Heart left ventricle (tissue), 16 donors: ENCODE measurements around the gene C17orf100. TPM values are rescaled to one million over a fixed set of nuclear protein-coding genes. Genes with fewer than 3 reads are reported as not detected.

Experiments used
- ATAC-seq, 4 donors: fragments of 200-7000 bp; cut with Tn5 transposase; one replicate each; pipeline ENCODE4 v1.9.1; 2020 to 2022; ENCODE audit warnings: moderate library complexity in 4 of 4, mild to moderate bottlenecking in 3 of 4, moderate number of reproducible peaks in 1 of 4
- DNase-seq, 5 donors: peaks; one replicate each; pipeline ENCODE4 v3.0.0-alpha.2; 2020
- H3K27ac ChIP-seq, 12 donors: fragments of 200-600 bp; sonication (generic) in 4 of 12; one replicate each; pipeline versions ENCODE4 v1.5.0 to v1.8.0; 2016 to 2022; ENCODE audit warnings: mild to moderate bottlenecking in 2 of 12
- H3K27me3 ChIP-seq, 9 donors: fragments of 200-600 bp; sonication (generic) in 2 of 9; one replicate each; pipeline versions ENCODE4 v1.5.1 to v1.8.0; 2016 to 2022; ENCODE audit warnings: mild to moderate bottlenecking in 3 of 9
- H3K36me3 ChIP-seq, 9 donors: fragments of 200-600 bp; sonication (generic) in 2 of 9; one replicate each; pipeline versions ENCODE4 v1.5.0 to v1.8.0; 2018 to 2022; ENCODE audit warnings: mild to moderate bottlenecking in 2 of 9
- H3K4me1 ChIP-seq, 12 donors: fragments of 200-600 bp; sonication (generic) in 4 of 12; one replicate each; pipeline versions ENCODE4 v1.5.0 to v1.8.0; 2016 to 2022; ENCODE audit warnings: mild to moderate bottlenecking in 3 of 12
- H3K4me3 ChIP-seq, 12 donors: fragments of 200-600 bp; sonication (generic) in 4 of 12; one replicate each; pipeline versions ENCODE4 v1.5.0 to v1.8.0; 2017 to 2022; ENCODE audit warnings: mild to moderate bottlenecking in 9 of 12, moderate library complexity in 4 of 12
- H3K9me3 ChIP-seq, 12 donors: fragments of 200-600 bp; sonication (generic) in 4 of 12; one replicate each; pipeline versions ENCODE4 v1.5.0 to v1.8.0; 2016 to 2022; ENCODE audit warnings: mild to moderate bottlenecking in 1 of 12
- CTCF ChIP-seq, 12 donors: fragments of 200-600 bp; sonication (generic) in 4 of 12; IDR thresholded peaks; one replicate each; pipeline versions ENCODE4 v1.5.0 to v1.8.0; 2018 to 2022; ENCODE audit warnings: antibody characterized with exemption in 12 of 12, mild to moderate bottlenecking in 5 of 12
- POLR2A ChIP-seq, 2 donors: fragments of 450-650 bp; IDR thresholded peaks; one replicate each; pipeline ENCODE4 v1.6.1; 2017; ENCODE audit warnings: antibody characterized with exemption in 2 of 2, mild to moderate bottlenecking in 2 of 2, moderate library complexity in 2 of 2
- WGBS, 4 donors: extraction: QIAGEN DNeasy Blood & Tissue Kit in 2 of 4; methylation state at CpG; one replicate each; pipeline versions ENCODE4 v1.1.5 to v1.1.7; 2013 to 2018; 5-methylcytosine and 5-hydroxymethylcytosine counted together
- intact Hi-C, 10 donors: fragments of 100-400 bp; cut with DNase I; formaldehyde crosslinking; loops; one replicate each; pipeline versions ENCODE4 v1.11.1 to v1.14.2; 2022
- polyA plus RNA-seq, 2 donors: library from polyadenylated mRNA; stranded (reverse); fragments of 200-250 nt; gene quantifications; one replicate each; pipeline ENCODE4 v1.2.3, GENCODE V29; 2013
- total RNA-seq, 9 donors: library from RNA; depleted of rRNA in 2 of 9; stranded (reverse); fragments of >200 nt in 2 of 9; fragmentation: NEBNext Ultra II Directional in 3 of 9; extraction: Animal tissue kit (Norgen Biotek cat#: 25700) in 3 of 9; gene quantifications; one replicate each; pipeline versions ENCODE4 v1.1.0 to v1.2.4, GENCODE V29; 2016 to 2023
- donor health status: ischemic (EF 13 %, LVEDD 7.1; RV severe dilation, severe dysfunction).
- donor health status: healthy with polysubstance abuse.
- donor health status: DM: no; HTN: yes; CAD: no.
- donor health status: DM: no; HTN: no; CAD: no.
- donor health status: ischemic (EF 25% LVEDD 6.9; RV normal size, moderate dysfunction).
- donor health status: ischemic (EF 25% LVEDD 5.7; RV mildly dilated, moderate dysfunction).
- donor health status: healthy.
- donor health status: DM: yes; HTN: yes; CAD: no.
- donor health status: ischemic (EF 35%, LVEDD 5.7; RV mildly dilated, moderate dysfunction).
- donor health status: nonischemic (EF 11% LVEDD 7.7; RV severe dilation, severe dysfunction).
- donor health status: DM: yes; HTN: yes; CAD: no.
- donor health status: PGD.
- donor health status: ischemic (EF 29% LVEDD 5.4; RV normal size, mild dysfunction).
- donor health status: nonischemic (EF 23%, LVEDD 6.1; RV moderate dilation, normal function).

C17orf100 gene
- total and polyA plus RNA-seq, 11 donors, result 0.30 to 0.86 (median 0.59) TPM

- no peaks in the 10 kb centered on the region for H3K4me1 ChIP-seq
- peaks cover 0 to 7% (median 0%) of the 10 kb centered on the region in 9 donors for H3K27me3 ChIP-seq
- H3K36me3 ChIP-seq, result no peaks in the 10 kb centered on the region
- intact Hi-C loops, result no loop called here
- DNase-seq (peak in 1 of 5 donors; percentile 33), ATAC-seq (no peak)
- no peaks in the 10 kb centered on the region for H3K9me3 ChIP-seq
- WGBS, 4 donors, result 62 to 85% (median 82%) methylated on average over 13 of the region's 13 CpGs
- no peak for TF ChIP-seq POLR2A (IDR thresholded peaks at IDR 0.05)
- TF ChIP-seq CTCF (IDR thresholded peaks at IDR 0.05), result no peak
- no peak overlapping the region for H3K4me3 ChIP-seq
- no peak overlapping the region for H3K27ac ChIP-seq
Observed at GRCh38 chr17:6695565-6695964, 44.0 kb downstream of the C17orf100 start.

GRCh38 chr17:6696906-6697305, 45.3 kb downstream of the C17orf100 start:
- 85 to 96% (median 87%) methylated on average over 5 of the region's 5 CpGs for WGBS, 4 donors
- TF ChIP-seq CTCF (IDR thresholded peaks at IDR 0.05), result no peak
- TF ChIP-seq POLR2A (IDR thresholded peaks at IDR 0.05), result no peak
- H3K27me3 ChIP-seq, result peaks cover 0 to 7% (median 0%) of the 10 kb centered on the region in 9 donors
- ATAC-seq (no peak), DNase-seq (no peak)
- H3K27ac ChIP-seq, result no peak overlapping the region
- no peaks in the 10 kb centered on the region for H3K4me1 ChIP-seq
- no peaks in the 10 kb centered on the region for H3K36me3 ChIP-seq
- intact Hi-C loops, result no loop called here
- no peak overlapping the region for H3K4me3 ChIP-seq
- H3K9me3 ChIP-seq, result no peaks in the 10 kb centered on the region

- intact Hi-C loops, result no loop called here
- WGBS, 4 donors, result 73 to 83% (median 81%) methylated on average over 7 to 11 of the region's 11 CpGs
- TF ChIP-seq CTCF (IDR thresholded peaks at IDR 0.05) (no peak), POLR2A (IDR thresholded peaks at IDR 0.05) (no peak)
Observed at GRCh38 chr17:6698004-6698403, 46.4 kb downstream of the C17orf100 start.

GRCh38 chr17:6699997-6700947, 48.7 kb downstream of the C17orf100 start:
- no peak for ATAC-seq
- no peaks in the 10 kb centered on the region for H3K9me3 ChIP-seq
- intact Hi-C loops, result no loop called here
- peaks cover 0 to 17% (median 0%) of the 10 kb centered on the region in 9 donors for H3K27me3 ChIP-seq
- H3K4me1 ChIP-seq, result no peaks in the 10 kb centered on the region
- no peak for TF ChIP-seq CTCF (IDR thresholded peaks at IDR 0.05)
- TF ChIP-seq POLR2A (IDR thresholded peaks at IDR 0.05), result no peak
- H3K4me3 ChIP-seq, result no peak overlapping the region
- DNase-seq, result no peak
- WGBS, 4 donors, result 64 to 69% (median 67%) methylated on average over 16 of the region's 16 CpGs
- no peak overlapping the region for H3K27ac ChIP-seq
- H3K36me3 ChIP-seq, result no peaks in the 10 kb centered on the region

More at GRCh38 chr17:6698004-6698403, 46.4 kb downstream of the C17orf100 start:
- no peak for DNase-seq
- H3K27ac ChIP-seq, result no peak overlapping the region
- H3K4me3 ChIP-seq, result no peak overlapping the region
- H3K27me3 ChIP-seq, result peaks cover 0 to 12% (median 0%) of the 10 kb centered on the region in 9 donors
- no peak for ATAC-seq
- H3K9me3 ChIP-seq, result no peaks in the 10 kb centered on the region
- H3K4me1 ChIP-seq, result no peaks in the 10 kb centered on the region
- no peaks in the 10 kb centered on the region for H3K36me3 ChIP-seq
